Fibroblast of the conjunctiva (primary cell): ENCODE results near the gene MYO15A.
A peak's percentile ranks its signal among the peaks of the same experiment; 100 is the strongest.
"Not testable (repeated sequence)": the region's sequence is repeated elsewhere in the genome, so short reads cannot be mapped to it uniquely, and the experiment has no call there.

Experiments
- DNase-seq: peaks from one replicate; pipeline ENCODE4 v3.0.0-alpha.2; 2010; ENCODE audit warnings: low read depth

MYO15A gene

DNA sequence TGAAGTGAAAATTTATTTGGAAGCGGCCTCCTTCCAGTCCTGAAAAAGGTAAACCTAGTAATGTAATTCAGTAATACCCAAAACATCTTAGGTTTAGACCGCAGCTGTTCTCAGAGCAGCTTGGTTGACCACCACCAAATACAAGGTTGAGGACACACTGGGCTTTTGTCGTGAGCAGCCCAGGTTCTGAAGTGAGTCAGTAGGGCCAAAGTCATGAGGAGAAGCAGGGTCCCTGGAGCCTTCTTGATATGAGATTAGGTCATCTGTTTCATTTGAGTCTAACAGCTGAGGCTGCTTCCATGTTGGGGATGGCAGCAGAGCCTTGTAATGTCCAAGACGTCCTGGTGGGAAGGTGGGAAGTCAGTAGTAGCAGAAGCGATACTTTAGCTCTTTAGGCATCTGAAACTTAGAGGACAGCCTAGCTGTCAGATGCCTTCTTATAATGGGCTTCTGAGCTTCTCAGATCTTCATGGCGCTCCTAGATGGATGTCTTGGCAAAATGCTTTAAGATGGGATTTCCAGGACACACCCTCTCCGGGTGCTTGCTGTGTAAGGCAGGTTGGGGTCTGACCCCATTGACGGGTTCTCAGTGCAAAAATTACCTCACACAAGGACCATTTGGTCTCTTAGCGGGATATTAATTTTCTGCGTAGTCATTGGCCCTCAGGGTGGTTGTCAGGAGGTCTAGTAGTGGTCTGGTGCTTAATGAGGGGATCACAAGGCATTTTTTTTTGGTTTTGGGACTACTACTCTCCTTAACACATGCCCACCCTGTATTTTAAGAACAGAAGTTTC lies 77.5 kb downstream of the MYO15A start:
- DNase-seq, result no peak

DNA sequence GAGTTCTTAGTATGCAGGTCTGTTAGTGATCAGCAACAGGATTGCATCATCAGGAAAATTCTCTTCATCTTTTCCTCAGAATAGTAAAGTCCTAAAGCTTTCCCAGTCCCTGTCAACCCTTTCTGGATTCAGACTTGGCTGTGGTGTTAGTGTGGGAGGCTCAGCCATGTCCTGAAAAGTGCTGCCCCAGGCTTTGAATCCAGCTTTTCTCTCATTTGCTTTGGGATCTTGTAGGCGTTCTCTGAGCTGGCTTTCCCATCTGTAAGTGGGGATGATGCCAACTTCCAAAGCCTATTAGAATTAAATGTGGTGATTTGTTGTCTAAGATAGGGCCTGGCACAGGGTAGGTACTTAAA lies 78.0 kb downstream of the MYO15A start:
- DNase-seq, result peak; percentile 39

DNA sequence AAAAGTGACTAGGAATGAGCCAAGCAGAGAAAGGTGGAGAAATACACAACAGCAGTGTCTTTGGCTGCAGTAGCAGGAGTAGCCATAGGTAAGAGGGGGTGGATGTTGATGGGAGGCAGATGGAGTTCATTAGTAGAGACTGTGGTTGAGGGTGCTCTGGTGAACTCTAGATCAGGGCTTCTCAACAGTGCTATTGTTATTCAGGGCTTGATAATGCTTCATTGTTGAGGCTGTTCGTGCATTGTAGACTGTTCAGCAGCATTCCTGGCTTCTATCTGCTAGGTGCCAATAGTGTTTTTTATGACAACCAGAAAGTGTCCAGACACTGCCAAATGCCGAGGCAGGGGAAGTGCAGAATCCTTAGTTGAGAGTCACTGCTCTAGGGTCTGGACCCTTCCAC lies 78.7 kb downstream of the MYO15A start:
- DNase-seq, result no peak

DNA sequence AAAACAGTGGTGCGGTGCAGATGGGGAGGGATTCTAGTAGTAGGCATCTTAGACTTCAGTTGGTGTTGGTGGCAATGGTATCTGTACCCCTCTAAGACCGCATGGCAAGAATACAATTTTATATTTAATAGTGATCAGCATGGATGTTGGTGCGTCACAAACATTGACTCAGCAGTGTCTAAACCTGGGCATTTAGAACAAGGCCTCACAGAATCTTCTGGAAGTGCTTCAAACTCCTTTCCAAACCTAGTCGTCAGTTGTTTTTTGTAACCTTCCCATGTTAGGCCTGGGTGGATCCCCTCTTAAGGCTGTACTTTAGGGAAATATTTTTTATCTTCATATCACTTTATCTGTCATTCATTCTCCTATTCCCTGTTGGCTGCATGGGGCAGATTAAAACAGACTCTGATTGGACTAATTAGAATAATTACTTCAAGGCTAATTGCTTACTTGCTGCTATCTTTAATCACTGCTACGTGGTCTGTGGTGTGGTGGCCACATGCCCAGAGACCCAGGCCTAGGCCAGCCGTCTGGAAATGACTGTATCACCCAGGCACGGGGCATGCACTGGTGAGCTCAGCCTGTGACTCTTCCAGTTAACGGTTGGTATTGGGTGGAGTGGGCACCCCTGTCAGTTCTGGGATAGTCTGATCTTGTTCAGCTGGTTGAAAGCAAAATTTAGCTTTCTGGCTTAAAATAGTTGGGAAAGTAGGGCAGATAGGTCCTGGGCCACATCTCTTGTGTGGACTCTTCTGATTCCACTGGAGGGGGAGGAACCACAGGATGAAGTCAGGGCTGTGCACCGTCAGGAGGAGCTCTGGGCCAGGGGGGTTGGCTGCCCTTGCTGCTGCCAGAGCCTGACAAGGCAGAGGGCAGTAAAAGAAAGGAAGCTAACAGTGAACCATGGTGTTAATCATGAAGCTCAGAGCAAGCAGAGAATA lies 79.5 kb downstream of the MYO15A start:
- DNase-seq, result no peak

DNA sequence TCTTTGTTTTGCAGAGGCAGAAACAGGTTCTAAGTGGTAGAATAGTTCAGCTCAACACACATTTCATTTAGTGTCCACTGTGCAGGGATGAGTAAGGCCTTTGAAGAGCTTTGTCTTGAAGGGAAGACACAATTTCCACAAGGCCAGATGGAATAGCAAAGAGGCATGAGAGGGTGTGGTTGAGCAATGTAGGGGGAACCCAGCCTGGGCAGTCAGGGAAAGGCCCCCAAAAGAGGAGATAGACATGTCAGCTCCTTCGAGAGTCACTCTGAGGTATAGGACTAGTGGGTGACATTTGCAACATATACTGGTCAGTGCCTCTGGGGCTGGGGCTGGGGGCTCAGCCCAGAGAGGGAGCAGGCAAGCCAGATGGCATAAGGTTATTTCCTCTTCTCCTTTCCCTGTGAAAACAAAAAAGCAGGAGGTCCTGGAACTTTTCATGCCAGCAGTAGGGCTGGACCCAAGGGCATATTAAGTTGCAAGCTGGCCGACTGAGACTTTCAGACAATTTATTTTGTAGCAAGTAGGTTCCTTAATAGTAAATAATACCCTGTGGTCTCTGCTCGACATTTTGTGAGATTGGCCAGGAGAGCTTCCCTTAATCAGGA lies 82.2 kb downstream of the MYO15A start:
- DNase-seq, result no peak

DNA sequence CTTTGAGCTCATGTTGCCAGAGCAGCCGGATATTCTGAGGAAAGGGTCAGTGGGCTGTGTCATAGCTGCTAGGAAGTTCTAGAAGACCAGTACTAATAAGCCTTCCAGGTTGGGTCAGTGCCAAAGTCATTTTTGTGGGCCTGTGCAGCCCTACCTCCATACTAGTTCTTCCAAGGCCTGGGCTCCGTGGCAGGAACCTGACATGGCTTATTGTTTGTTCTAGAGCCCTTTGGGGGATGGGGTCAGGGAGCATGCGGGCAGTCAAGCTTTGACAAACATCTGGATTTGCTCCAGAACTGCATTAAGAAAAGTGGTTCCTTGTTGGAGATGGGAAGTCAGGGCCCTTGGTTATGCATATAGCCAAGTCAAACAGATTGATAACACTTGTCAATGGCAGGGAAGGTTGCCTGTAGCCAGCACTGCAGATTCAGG lies 82.7 kb downstream of the MYO15A start:
- DNase-seq, result no peak

DNA sequence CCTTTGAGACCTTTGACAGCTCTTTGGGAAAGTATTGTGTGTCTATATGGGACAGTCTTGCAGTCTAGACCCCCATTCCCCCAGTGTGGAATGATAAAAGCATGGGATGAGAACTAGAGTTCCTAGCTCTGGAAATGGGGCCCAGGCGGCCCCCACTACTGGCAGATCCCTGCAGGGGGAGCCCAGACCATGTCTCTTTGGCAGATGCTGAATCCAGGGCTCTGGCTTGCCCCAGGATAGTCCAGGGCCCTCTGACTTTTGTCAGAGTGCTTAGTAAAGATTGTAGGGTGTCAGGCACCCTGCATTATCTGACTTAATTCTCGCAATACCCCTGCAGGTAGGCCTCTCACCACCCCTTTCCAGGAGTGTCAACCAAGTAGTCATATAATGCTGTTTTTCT lies 83.4 kb downstream of the MYO15A start:
- no peak for DNase-seq

DNA sequence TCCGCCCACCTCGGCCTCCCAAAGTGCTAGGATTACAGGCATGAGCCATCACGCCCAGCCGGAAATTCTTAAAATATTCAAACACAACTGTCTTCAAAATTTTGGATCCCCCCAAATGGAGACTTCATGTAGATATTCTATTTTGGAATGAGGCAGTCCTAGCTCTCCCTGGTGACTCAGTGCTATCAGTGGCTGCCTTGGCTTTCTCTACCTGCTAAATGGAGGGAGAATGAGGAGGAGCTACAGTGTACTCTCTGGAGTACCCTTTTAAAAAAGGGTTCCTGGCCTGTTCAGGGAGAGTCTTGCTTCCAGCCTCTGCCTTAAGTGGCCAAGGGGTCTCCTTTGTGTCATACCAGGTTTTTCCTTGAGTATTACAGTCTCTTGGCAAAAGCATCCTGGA lies 85.8 kb downstream of the MYO15A start:
- DNase-seq, result no peak

DNA sequence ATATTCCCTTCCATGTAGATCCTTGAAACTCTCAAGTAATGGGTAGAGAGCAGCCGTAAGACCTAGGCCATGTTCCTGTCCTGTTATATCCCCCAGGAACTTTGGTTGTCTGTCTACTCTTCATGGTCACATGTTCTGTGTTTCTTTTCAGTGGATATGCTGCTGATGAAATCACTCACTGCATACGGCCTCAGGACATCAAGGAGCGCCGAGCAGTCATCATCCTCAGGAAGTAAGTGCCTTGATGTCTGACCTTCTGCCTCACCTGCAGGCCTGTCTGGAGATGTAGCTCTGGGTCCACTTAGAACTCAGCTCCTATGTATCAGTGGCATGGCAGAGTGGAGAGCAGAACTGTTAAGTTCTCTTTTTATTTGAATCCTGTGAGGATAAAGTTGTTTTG lies 86.2 kb downstream of the MYO15A start:
- DNase-seq, result no peak

DNA sequence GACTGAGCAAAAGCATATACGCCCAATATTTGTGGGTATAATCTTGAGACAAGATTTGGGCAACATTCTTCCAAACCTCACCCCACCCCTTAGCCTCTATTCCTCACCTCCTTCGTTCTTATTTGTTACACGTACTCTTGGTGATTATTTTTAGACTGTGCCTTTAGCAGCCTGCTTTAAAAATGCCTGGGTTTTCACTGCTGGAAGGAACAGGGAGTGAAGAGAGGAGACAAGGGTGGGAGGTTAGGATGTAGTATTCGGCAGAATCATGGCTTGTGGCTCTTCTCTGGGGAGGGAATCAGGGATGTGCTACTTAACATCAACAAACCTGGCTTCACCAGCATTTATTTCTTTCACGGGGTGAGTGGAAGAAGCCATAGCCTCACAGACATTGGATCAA lies 86.7 kb downstream of the MYO15A start:
- DNase-seq, result no peak

DNA sequence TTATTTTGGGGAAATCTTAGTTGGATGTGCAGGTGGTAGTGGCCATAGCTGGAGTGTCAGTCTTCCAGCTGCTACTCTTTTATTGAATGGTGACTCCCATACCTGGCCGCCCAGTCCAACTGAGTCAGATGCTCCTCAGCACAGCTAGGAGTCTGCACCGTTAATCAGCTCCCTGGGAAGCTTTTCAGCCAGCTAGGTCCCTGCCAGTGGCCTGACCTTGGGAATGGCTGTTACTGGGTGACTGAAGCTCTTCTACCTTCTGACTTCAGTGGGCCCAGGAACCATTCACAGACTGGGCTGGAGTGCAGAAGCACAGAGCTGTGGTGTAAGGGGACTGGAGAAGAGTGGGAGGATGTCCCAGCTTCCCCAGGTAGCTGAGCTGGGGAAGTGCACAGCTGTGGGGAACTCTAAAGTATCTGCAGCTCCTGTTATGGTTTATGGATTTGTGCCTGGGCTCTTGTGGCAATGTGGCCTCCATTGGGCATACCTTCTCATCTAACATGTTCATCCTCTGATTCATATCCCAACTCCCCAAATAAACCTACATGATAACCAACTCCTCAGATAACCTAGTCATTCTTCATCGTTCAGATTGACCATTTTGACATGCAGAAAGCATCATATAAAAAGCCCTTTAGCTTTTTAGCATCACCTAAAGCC lies 89.1 kb downstream of the MYO15A start:
- no peak for DNase-seq

DNA sequence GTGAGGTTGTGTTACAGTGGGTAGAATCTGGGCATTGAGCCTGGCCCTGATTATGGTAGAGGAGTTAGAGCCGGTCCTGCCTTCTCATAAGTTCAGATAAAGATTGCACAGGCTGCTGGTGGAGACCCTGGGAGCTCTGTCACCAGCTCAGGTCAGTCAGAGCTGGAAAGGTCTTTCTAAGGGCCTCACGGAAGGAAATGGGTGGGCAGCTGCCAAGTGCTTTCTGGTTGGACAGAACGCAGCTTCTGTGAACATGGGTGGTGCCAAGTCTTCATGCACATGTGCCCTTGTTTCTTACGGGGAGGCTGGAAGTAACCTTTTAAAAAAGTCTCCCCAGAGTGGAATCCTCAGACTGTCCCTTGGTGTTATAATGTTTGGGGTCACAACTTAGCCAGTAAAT lies 90.0 kb downstream of the MYO15A start:
- no peak for DNase-seq

DNA sequence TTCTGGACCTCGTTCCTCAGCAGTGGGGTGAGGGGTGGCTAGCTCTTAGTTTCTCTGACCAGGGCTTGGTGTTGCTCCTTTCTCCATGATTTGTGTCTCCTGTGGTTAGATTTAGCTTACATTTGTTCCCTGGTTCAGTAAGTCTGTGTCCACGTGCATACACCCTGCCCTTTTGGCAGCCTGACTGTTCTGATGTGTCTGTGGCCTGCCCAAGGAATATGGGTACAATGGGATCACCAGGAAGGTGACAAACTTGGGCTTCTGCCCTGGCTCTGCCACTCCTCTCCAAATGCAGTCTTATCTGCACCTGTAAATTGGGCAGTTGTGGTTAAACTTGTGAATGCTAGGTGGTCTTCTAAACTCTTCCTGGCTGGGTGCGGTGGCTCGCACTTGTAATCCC lies 92.6 kb downstream of the MYO15A start:
- DNase-seq, result no peak

DNA sequence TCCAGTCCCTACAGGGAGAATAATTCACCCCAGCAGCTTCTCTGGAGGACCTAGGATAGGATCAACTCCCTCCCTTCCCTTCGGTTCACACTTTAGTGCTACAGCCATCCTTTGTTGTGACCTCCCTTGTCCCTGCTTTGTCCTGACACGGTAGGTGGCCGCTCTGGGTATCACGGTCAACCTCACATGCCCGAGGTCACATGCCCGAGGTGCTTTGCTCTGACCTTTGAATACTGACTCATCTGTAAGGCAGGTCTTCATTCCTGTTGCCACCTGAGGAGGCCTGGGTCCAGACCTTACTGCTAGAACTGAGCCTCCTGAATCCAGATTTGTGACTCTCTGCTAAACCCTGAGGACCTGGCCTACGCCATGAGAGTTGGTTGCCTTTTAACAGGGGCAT lies 94.8 kb downstream of the MYO15A start:
- no peak for DNase-seq

DNA sequence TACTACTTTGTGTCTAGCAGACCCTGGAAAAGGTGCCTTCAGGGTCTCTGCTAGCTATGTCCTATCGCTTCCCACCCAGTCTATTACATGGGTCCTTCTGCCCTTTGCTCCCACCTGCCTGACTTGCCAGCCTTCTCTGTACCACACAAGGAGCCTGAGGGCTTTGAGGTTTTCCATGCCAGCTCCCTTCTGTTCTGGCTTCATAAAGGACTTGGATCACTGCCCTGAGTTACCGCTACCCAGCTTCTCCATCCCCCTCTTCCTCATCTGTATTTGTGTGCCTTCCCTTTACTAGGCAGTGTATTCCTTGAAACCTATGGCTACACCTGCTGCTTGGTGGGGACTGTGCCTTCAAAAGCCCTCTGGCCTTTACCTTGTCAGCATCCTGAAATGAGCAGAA lies 97.3 kb downstream of the MYO15A start:
- no peak for DNase-seq

DNA sequence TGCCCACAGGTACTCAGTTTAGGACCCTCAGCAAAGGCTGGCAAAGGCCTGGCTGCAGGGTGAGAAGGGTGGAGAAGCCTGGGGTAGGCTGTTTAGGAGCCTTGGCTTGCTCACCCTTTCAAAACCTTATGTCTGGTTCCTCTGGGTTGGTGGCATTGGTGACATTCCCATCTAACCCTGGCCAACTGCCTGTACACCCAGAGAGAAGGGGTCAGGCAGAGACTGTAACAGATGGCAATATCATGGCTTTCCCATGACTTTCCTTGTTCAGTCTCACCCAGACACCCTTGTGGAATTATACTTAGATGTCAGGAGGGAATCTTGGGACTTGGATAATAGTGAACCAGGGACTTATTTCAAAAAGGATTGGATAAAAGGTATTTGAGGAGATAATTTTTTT lies 98.4 kb downstream of the MYO15A start:
- DNase-seq, result no peak

DNA sequence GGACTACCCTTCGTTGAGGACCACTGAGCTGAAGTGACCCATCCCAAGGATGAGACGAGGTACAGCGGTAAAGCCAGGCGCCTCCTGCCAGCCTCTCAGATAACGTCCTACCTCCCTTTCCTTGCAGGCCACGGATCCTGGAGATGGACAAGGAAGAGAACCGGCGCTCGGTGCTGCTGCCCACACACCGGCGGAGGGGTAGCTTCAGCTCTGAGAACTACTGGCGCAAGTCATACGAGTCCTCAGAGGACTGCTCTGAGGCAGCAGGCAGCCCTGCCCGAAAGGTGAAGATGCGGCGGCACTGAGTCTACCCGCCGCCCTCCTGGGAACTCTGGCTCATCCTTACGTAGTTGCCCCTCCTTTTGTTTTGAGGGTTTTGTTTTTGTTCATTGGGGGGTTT lies 99.5 kb downstream of the MYO15A start:
- no peak for DNase-seq

DNA sequence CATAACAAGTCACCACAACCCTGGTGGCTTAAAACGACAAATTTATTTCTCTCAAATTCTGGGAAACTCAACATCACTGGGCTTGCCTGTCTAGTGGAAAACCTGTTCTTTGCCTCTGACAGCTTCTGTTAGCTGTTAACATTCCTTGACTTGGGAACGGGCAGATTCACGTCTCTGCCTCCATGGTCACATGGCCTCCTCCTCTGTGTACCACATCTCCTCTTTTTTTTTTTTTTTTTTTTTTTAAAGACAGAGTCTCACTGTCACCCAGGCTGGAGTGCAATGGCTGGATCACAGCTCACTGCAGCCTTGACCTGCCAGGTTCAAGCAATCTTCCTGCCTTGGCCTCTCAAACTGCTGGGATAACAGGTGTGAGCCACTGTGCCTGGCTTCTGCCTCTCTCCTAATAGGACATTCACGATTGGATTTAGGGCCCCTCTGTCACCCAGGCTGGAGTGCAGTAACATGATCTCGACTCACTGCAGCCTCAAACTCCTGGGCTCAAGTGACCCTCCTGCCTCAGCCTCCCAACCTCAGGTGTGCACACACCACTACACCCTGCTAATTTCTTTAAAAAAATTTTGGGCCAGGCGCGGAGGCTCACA lies 105.2 kb downstream of the MYO15A start:
- no peak for DNase-seq

DNA sequence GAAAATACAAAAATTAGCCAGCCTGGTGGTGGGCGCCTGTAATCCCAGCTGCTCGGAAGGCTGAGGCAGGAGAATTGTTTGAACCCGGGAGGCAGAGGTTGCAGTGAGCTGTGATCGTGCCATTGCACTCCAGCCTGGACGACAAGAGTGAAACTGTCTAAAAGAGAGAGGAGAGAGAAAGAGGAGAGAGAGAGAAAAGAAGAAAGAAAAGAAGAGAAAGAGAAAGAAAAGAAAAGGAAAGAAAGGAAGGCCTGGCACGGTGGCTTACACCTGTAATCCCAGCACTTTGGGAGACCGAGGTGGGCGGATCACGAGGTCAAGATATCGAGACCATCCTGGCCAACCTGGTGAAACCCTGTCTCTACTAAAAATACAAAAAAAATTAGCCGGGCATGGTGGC lies 108.3 kb downstream of the MYO15A start:
- not testable (repeated sequence) for DNase-seq

DNA sequence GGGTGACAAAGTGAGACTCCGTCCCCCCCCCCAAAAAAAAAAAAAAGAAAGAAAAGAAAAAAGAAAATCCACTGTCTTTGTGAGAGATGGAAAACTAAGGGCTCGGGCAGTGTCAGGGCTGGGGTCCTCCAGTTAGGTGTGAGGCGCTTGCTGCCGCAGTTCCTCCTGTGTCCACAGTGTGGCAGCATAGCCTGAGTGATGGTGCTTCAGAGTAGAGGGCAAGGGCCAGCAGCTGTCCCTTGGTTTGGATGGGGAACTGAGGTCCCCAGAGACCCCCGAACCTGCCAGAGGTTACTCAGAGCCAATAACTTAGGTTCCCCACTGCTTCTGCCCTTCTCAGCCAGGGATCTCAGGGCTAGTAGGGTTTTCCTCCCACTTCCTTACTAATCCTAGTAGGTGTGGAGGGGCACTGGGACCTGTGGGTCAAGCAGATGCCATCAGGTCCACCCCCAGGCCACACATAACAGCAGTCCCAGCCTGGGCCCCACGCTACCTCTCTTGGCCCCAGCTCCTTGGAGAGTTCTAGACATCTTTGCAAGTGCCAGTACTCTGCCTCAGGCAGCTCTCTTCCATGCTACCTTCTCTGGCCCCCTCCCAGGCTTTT lies 109.0 kb downstream of the MYO15A start:
- DNase-seq, result peak; percentile 49

DNA sequence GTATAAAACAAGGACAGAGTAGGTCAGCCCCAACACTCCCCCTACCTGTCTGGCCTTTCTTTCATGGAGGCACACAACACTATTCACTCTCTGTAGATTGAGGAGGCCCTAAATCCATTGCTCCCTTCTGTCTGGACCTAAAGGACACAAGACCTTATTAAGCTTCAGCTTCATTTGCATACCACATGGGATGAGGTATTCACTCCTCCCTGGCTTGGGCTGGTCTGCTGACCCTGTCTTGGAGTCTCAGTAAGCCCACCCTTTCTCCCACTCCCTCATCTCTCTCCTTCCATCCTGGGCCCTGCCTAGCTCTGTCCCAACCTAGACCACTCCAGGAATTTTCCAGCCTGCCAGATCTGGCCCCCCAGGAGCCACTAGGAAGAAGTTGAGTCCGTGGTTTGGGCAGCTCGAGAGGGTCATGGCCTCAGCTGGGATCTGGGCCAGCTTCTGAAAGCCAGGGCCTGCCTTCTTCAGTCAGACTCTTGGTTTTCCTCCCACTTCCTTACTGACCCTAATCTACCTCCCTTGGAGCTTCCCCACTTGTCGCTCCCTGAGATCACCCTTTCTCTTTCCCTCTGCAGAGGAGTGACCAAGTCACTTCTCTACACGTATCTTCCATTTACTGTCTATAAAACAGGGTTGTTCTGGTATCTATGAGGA lies 110.3 kb downstream of the MYO15A start:
- DNase-seq, result peak; percentile 8
